GM18861 (cell line): ENCODE results near the gene CLDN9.
A peak's percentile ranks its signal among the peaks of the same experiment; 100 is the strongest.

Experiments
- ATAC-seq: cut with Tn5 transposase; IDR thresholded peaks from one replicate; pipeline ENCODE4 v1.9.1; 2021; ENCODE audit not compliant: unreplicated experiment

The CLDN9 gene

DNA sequence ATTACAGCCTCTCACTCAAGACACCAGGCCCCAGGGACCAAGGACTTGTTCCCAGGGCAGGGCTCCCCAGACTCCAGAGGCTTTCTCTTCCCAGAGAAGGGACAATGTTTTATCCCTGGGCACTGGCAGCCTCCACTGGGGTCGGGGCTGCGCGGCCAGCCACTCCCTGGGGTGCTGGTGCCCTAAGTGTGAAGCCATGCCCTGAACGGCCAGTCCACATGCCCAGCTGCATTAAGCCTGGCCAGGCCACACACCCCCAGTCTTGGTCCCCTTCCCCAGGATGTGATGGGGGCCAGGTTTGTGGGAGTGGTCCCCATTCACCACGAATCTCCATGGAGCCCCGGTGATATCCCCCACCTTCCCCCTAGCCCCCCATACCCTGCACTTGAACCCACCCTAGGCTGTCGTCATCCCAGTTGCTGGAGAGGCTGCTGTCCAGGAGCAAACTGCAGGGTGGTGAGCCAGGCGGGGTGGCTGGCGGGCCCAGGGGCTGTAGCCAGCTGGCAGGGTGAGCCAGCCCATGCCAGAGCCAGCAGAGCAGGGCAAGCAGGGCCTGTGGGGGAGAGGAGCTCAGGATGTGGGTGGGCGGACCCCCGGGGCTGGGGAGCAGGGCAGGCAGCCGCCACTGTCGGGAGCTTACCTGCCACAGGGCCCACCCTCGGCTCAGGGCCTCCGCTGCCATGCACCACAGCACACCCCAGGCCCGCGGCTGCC is 39.0 kb upstream of the CLDN9 start:
- ATAC-seq = no peak

GRCh38 chr16:2974319-2975056 is 38.2 kb upstream of the CLDN9 start:
- ATAC-seq = no peak

- no peak for ATAC-seq
These were observed 37.4 kb upstream of the CLDN9 start for GRCh38 chr16:2975161-2975795.

DNA sequence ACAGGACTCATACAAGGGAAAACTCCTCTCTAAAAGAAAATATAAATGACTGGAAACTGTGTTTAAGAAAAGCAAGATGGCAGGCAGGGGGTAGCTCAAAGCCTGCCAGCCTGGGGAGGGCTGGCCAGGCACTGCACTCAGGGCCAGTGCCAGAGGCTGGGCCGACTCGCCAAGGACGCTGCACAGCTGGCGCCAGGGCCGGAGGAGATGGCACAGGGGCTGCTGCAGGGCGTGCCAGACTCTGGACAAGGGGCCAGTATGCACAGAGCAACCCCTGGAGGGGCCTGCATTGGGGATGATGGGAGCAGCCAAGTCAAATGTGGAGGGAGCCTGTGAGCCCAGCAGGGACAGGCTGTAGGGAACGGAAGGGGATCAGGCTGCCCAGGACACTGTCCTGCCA is 36.5 kb upstream of the CLDN9 start:
- no peak for ATAC-seq

- ATAC-seq = no peak
These were observed 36.0 kb upstream of the CLDN9 start for GRCh38 chr16:2976673-2977072.

GRCh38 chr16:2977440-2977839 is 35.3 kb upstream of the CLDN9 start:
- no peak for ATAC-seq

DNA sequence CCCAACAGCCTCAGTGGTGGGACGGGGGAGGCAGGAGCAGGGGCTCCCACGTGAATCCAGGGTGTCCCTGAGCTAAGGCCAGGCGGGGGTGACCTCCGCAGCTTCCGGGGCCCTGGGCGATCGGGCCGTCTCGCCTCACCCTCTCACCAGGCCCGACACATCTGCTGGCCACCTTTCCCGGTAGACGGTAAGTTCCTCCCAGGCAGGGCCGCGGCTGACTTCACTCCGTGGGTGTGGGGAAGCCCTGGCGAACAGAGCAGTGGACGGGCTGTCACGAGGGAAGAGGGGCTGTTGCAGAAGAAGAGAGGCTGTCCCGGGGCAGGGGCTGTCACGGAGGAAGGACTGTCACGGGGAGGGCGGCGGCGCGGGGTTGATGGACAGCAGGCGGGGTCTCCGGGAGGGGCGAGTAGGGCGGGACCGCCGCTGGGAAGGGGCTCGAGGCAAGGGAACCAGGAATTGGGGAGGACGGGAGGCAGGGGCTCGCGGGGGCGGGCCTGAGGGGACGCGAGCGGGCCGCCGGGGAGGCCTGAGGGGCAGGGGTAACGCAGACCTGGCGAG is 33.0 kb upstream of the CLDN9 start:
- ATAC-seq = no peak

DNA sequence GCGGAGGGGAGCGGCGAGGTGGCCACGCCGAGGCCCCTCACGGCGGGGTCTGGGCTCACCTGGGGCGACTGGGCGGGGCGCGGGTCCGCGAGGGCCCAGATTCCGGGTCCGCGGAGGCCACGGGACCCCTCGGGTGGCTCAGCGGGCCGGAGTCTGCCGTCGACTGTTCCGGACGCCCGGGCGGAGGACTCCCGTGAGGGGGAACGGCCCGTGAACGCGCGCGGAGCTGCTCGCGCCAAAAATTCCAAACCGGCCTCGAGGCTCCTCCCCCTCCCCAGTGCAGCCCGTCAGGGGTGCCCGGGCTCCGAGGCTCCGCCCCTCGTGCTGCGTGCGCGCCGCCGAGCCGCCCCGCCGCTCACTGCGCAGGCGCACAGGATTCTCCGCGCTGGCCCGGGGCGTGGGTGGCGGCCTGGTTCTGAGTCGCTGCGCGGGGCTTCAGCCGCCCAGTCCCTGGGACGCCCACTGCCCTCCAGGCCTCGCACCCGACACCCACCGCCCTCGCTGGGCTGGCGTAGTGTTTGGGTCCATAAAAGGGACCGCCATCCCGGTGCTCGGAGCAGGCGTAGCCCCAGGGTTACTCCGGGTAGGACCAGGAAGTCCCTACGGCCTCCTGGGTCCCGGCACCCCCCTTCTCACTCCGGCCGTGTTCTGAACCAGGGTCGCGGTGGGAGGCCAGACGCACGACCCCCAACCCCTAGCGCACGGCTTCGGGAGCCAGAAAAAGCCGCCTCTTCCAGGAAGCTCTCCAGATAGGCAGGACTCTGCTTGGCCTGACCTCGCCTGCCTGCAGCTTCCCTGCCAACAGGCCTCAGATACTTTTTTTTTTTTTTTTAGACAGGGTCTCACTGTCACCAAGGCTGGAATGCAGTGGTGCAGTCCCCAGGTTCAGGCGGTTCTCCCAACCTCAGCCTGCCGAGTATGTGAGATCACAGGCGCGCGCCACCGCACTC is 32.2 kb upstream of the CLDN9 start, which contains the start of gene PKMYT1:
Gene PKMYT1, minus strand, starts transcription at position 220 of the 950 bp plus-strand sequence. CDS start 789 bp downstream, outside the sequence.
- ATAC-seq = peak; percentile 75

DNA sequence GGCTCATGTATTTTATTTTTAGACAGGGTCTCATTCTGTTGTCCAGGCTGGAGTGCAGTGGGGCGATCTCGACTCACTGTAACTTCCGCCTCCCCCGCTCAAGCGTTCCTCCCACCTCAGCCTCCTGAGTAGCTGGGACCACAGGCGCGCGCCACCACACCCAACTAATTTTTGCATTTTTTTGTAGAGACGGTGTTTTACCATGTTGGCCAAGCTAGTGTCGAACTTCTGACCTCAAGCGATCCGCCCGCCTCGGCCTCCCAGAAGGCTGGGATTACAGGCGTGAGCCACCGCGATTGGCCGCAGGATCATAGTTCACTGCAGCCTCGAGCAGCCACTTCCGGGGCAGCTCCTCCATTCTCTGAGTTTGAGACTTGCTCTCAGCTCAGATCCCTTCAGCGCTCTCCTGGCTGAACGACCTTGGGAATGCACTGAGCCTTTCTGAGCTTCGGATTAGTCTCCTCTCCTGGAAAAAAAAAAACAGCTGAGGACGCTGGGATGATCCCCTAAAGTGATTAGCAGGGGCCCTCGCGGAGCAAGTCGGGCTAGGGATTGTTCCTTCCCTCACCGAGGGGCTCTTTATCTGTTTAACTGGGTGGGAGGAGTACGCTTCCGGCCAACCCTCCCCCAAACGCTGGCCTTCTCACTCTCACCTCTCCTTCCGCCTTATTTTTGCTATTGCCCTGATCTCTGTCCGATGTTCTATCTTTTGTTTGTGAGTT is 31.4 kb upstream of the CLDN9 start:
- no peak for ATAC-seq

DNA sequence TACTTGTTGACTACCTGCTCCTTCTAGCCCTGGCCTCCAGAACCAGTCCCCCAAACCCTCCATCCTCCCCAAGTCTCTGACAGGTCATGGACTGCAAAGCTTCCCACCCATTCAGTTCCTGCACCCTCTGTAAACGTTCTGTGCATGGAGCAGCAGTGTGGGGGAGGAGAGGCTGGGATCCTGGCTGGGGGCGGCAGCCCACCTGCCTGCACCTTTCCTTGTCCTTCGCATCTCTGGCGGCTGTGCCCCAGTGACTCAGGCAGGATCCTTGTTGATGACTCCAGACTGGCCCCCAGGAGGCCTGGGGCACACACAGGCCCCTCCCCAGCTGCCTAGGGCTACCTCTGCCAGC is 30.8 kb upstream of the CLDN9 start:
- ATAC-seq = no peak

GRCh38 chr16:2982402-2982801 is 30.3 kb upstream of the CLDN9 start:
- ATAC-seq = no peak

- no peak for ATAC-seq
These were observed 29.0 kb upstream of the CLDN9 start for GRCh38 chr16:2983706-2984136.

- no peak for ATAC-seq
These were observed 27.3 kb upstream of the CLDN9 start for GRCh38 chr16:2985462-2985861.

GRCh38 chr16:2985893-2986355 is 26.8 kb upstream of the CLDN9 start:
- ATAC-seq = no peak

GRCh38 chr16:2986623-2987188 is 26.0 kb upstream of the CLDN9 start:
- ATAC-seq = no peak

DNA sequence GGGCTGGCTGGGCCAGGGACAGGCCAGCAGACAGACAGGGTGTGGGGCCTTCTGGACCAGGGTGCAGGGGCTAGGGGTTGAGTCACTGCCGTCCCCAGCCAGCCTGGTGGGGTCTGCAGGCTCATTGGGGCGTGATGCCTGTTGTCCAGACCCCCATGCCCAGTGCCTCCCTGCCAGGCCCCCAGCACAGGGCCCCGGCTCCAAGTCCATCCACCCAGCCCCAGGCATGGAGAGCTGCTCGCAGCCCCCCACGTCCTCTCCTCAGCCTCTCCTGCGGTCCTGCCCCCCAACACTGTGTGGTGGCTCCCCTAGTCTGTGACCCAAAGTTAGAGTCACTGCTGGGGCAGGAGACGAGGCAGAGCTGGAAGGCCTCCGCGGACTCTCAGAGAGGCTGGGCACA is 25.4 kb upstream of the CLDN9 start:
- ATAC-seq = no peak

GRCh38 chr16:2987833-2988232 is 24.9 kb upstream of the CLDN9 start:
- ATAC-seq = no peak

GRCh38 chr16:2988590-2989099 is 24.1 kb upstream of the CLDN9 start:
- no peak for ATAC-seq

- ATAC-seq = no peak
These were observed 21.8 kb upstream of the CLDN9 start for GRCh38 chr16:2990891-2991290.
